ENCODE results near the gene CFAP90.

The CFAP90 gene

DNA sequence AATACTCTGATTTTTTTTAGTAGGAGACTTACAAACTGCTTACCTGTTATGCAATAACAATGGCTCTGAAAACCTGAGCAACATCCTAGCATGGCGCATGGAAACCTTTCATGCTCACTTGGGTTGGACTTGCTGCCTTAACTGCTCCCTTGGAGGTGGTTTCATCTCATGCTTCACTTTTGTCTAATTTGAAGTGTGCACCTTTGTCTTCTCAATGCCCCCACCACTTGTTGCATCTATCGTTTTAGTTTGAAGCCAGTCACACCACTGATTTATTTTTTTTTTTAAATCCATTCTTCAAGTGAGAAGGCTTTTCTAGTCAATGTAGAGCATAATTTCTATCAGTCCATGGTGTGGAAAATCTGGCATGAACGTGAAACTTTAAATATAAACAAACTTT is 63.2 kb downstream of the CFAP90 start:
- H3K4me1 ChIP-seq (ENCODE audit: control insufficient read depth in 2 of 2, insufficient read depth in 2 of 2, low read length in 2 of 2): no peaks in the 10 kb centered on the region
- H3K36me3 ChIP-seq (ENCODE audit: control insufficient read depth in 2 of 2, insufficient read depth in 2 of 2, low read length in 2 of 2): no peaks in the 10 kb centered on the region
- no peak overlapping the region for H3K9ac ChIP-seq (ENCODE audit: low read depth in 1 of 2, low read length in 2 of 2)
- H3K27me3 ChIP-seq (ENCODE audit: control insufficient read depth in 2 of 2, insufficient read depth in 2 of 2, low read length in 2 of 2): no peaks in the 10 kb centered on the region
- H3K9me3 ChIP-seq (ENCODE audit: control insufficient read depth in 2 of 2, low read length in 2 of 2): no peaks in the 10 kb centered on the region
- H3K4me3 ChIP-seq (ENCODE audit: low read length in 2 of 2): no peak overlapping the region
- no peak overlapping the region for H3K27ac ChIP-seq (ENCODE audit: low read depth in 2 of 2, low read length in 2 of 2)

DNA sequence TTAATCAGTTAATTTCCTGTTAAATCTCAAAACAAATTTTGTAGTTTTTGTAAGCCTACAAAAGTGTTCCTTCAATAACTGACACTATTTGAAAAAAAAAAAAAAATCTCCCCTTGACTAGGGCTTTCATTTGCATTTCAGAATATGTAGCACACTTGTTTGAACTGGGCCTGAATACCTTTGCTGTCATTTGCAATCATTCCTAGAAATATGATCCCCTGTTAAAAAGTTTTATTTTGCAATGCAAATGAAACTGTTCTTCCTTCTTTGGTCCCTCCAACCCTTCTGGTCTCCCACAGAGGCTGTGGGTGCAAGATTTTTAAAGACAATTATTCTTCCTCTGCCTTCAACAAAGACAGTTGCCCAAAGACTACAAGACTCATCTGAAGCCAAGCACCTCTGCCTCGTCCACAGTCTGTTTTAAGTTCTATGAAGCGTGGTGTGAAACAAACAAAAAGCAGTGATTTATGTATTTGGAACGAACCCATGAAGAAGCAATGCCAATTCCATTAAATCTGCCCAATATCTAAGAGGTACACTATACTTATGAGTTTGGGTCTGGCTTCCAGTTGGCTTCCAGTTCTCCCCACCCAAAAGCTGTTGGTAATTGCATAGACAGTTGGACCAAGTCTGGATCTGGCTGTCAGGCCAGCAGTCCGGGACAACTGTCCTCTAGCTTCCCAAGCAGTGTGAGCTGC is 66.1 kb downstream of the CFAP90 start:
- Histone ChIP-seq H3K27me3 (ENCODE audit: control insufficient read depth in 2 of 2, insufficient read depth in 2 of 2, low read length in 2 of 2) (no peaks in the 10 kb centered on the region), H3K4me3 (ENCODE audit: low read length in 2 of 2) (no peak overlapping the region), H3K27ac (ENCODE audit: low read depth in 2 of 2, low read length in 2 of 2) (no peak overlapping the region), H3K36me3 (ENCODE audit: control insufficient read depth in 2 of 2, insufficient read depth in 2 of 2, low read length in 2 of 2) (no peaks in the 10 kb centered on the region), H3K9me3 (ENCODE audit: control insufficient read depth in 2 of 2, low read length in 2 of 2) (no peaks in the 10 kb centered on the region), H3K9ac (ENCODE audit: low read depth in 1 of 2, low read length in 2 of 2) (no peak overlapping the region), H3K4me1 (ENCODE audit: control insufficient read depth in 2 of 2, insufficient read depth in 2 of 2, low read length in 2 of 2) (no peaks in the 10 kb centered on the region)

DNA sequence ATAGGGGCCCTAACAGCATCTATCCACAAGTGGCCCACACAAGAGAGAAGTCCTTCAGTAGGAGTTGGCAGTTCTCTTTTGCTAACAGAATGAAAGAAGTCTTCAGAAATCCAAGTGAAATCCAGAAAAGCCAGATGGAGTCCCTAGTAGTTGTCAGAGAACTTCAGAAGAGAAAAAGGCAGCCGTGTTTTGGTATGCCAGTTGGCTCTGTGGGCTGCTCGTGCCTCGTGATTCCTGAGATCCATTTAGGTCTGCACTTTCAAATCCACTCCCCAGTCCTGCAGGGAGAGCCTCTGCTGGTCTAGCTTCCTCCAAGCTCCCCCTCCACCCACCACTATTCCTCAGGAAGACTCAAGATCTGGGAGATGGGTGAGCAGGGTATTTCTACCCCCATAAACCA is 69.0 kb downstream of the CFAP90 start:
- Histone ChIP-seq H3K27ac (ENCODE audit: low read depth in 2 of 2, low read length in 2 of 2) (no peak overlapping the region), H3K9ac (ENCODE audit: low read depth in 1 of 2, low read length in 2 of 2) (no peak overlapping the region), H3K27me3 (ENCODE audit: control insufficient read depth in 2 of 2, insufficient read depth in 2 of 2, low read length in 2 of 2) (no peaks in the 10 kb centered on the region), H3K4me1 (ENCODE audit: control insufficient read depth in 2 of 2, insufficient read depth in 2 of 2, low read length in 2 of 2) (no peaks in the 10 kb centered on the region), H3K4me3 (ENCODE audit: low read length in 2 of 2) (no peak overlapping the region), H3K9me3 (ENCODE audit: control insufficient read depth in 2 of 2, low read length in 2 of 2) (no peaks in the 10 kb centered on the region), H3K36me3 (ENCODE audit: control insufficient read depth in 2 of 2, insufficient read depth in 2 of 2, low read length in 2 of 2) (no peaks in the 10 kb centered on the region)

All from mucosa of rectum (tissue), 2 donors.